ENCODE results near the gene LRRK2. TPM values are rescaled to one million over a fixed set of nuclear protein-coding genes. Genes with fewer than 3 reads are reported as not detected.

LRRK2 gene
- total RNA-seq, 1 donor from 2014 or later, result 37.1 TPM

DNA sequence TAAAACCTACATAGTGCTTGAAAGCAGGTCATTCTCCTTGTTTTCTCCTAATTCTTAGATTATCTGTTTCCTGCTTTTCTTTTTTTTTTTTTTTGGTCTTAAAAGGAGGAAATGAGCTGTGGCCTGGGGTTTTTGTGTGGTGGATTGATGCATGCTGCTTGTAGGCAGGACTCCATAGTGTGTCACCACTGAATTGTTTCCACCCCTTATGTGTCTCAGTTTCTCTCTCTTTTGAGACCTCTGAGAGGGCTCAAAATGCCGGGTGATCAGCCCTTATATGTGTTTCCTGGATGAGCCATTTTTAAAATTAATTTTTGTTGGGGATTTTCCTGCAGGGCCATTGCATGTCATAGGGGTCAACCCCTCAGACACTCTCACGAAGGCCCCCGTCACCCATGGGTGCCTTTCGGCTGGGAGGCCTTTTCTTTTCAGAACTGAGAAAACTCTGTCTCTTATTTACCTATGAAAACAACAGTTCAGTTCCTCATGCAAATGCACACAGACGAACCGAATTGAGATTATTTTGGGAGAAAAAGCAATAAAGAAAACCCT lies 32.0 kb upstream of the LRRK2 start:
- no peaks in the 10 kb centered on the region for H3K4me1 ChIP-seq
- no peak overlapping the region for H3K4me3 ChIP-seq
- H3K36me3 ChIP-seq, result no peaks in the 10 kb centered on the region
- H3K27ac ChIP-seq, result no peak overlapping the region
- DNase-seq (ENCODE audit: extremely low spot score in 2 of 2), result no peak
- TF ChIP-seq, protein P1, sequence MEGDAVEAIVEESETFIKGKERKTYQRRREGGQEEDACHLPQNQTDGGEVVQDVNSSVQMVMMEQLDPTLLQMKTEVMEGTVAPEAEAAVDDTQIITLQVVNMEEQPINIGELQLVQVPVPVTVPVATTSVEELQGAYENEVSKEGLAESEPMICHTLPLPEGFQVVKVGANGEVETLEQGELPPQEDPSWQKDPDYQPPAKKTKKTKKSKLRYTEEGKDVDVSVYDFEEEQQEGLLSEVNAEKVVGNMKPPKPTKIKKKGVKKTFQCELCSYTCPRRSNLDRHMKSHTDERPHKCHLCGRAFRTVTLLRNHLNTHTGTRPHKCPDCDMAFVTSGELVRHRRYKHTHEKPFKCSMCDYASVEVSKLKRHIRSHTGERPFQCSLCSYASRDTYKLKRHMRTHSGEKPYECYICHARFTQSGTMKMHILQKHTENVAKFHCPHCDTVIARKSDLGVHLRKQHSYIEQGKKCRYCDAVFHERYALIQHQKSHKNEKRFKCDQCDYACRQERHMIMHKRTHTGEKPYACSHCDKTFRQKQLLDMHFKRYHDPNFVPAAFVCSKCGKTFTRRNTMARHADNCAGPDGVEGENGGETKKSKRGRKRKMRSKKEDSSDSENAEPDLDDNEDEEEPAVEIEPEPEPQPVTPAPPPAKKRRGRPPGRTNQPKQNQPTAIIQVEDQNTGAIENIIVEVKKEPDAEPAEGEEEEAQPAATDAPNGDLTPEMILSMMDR (IDR thresholded peaks at IDR 0.05), result no peak
- TF ChIP-seq POLR2AphosphoS5 (IDR thresholded peaks at IDR 0.05; ENCODE audit: insufficient read depth in 1 of 2, low read depth in 1 of 2), result no peak
- no peak for TF ChIP-seq POLR2A (IDR thresholded peaks at IDR 0.05)
- no peaks in the 10 kb centered on the region for H3K9me3 ChIP-seq
- H3K27me3 ChIP-seq, result no peaks in the 10 kb centered on the region
- intact Hi-C loops (cut with DNase I), result no loop called here

DNA sequence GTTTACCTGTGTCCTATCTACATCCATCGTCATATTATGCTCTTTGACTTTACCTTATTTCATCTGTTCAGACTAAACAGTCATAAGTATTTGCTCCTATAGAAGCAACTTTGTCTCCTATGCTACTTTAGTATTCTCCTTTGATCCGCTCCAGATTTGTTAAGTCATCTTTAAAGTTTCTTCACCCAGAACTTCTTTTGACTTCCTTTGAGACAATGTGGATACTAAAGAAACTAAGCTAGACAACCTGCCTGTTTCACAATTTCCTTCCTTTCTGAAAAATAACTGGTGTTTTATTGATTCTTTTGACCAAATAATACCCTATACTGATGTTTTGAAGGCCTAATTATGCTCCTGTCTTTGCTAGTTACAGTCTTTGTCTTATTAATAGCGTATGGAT lies 30.0 kb upstream of the LRRK2 start:
- Histone ChIP-seq H3K4me3 (no peak overlapping the region), H3K9me3 (no peaks in the 10 kb centered on the region), H3K27ac (no peak overlapping the region), H3K4me1 (no peaks in the 10 kb centered on the region), H3K27me3 (no peaks in the 10 kb centered on the region), H3K36me3 (no peaks in the 10 kb centered on the region)
- DNase-seq (ENCODE audit: extremely low spot score in 2 of 2), result no peak
- intact Hi-C loops (cut with DNase I), result no loop called here
- no peak for TF ChIP-seq POLR2A (IDR thresholded peaks at IDR 0.05)
- TF ChIP-seq, protein P1 (IDR thresholded peaks at IDR 0.05), result no peak

DNA sequence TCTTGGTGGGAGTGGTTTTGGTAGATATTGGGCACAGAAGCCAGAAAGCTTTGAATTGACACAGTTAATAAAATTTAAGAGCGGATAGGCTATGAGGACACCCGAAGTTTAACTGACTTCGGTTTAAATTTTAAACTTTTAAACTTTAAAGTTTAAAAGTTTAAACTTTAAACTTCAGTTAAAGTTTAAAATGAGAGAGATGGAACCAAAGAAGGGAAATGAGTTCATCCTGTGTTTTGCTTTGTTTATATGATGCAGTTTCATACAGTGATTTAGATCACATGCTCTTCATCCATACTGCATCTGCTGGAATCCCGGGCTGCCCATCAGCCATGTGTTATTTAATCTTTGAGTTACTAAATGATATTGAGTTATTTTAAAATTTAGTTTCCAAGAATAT lies 27.2 kb upstream of the LRRK2 start:
- intact Hi-C loops (cut with DNase I), result no loop called here
- Histone ChIP-seq H3K27ac (no peak overlapping the region), H3K27me3 (no peaks in the 10 kb centered on the region), H3K9me3 (no peaks in the 10 kb centered on the region), H3K4me1 (no peaks in the 10 kb centered on the region), H3K36me3 (no peaks in the 10 kb centered on the region), H3K4me3 (no peak overlapping the region)
- TF ChIP-seq POLR2AphosphoS5 (IDR thresholded peaks at IDR 0.05; ENCODE audit: insufficient read depth in 1 of 2, low read depth in 1 of 2), result no peak
- no peak for TF ChIP-seq POLR2A (IDR thresholded peaks at IDR 0.05)
- TF ChIP-seq, protein P1 (IDR thresholded peaks at IDR 0.05), result no peak
- no peak for DNase-seq (ENCODE audit: extremely low spot score in 2 of 2)

DNA sequence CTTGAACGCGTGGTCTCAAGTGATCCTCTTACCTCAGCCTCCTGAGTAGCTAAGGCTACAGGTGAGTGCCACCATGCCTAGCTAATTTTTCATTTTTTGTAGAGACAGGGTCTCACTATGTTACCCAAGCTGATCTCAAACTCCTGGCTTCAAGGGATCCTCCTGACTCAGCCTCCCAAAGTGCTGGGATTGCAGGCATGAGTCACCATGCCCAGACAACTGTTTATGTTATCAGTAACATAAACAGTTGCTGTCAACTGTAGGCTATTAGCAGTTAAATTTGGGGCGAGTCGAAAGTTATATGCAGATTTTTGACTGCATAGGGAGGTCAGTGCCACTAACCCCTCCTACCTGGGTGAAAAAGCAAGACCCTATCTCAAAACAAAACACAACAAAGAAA lies 26.2 kb upstream of the LRRK2 start:
- TF ChIP-seq POLR2AphosphoS5 (IDR thresholded peaks at IDR 0.05; ENCODE audit: insufficient read depth in 1 of 2, low read depth in 1 of 2) (no peak), POLR2A (IDR thresholded peaks at IDR 0.05) (no peak)
- TF ChIP-seq, protein P1 (IDR thresholded peaks at IDR 0.05), result no peak
- Histone ChIP-seq H3K4me1 (no peaks in the 10 kb centered on the region), H3K9me3 (no peaks in the 10 kb centered on the region), H3K27ac (no peak overlapping the region), H3K36me3 (no peaks in the 10 kb centered on the region), H3K27me3 (no peaks in the 10 kb centered on the region), H3K4me3 (no peak overlapping the region)
- no peak for DNase-seq (ENCODE audit: extremely low spot score in 2 of 2)
- intact Hi-C loops (cut with DNase I), result no loop called here

DNA sequence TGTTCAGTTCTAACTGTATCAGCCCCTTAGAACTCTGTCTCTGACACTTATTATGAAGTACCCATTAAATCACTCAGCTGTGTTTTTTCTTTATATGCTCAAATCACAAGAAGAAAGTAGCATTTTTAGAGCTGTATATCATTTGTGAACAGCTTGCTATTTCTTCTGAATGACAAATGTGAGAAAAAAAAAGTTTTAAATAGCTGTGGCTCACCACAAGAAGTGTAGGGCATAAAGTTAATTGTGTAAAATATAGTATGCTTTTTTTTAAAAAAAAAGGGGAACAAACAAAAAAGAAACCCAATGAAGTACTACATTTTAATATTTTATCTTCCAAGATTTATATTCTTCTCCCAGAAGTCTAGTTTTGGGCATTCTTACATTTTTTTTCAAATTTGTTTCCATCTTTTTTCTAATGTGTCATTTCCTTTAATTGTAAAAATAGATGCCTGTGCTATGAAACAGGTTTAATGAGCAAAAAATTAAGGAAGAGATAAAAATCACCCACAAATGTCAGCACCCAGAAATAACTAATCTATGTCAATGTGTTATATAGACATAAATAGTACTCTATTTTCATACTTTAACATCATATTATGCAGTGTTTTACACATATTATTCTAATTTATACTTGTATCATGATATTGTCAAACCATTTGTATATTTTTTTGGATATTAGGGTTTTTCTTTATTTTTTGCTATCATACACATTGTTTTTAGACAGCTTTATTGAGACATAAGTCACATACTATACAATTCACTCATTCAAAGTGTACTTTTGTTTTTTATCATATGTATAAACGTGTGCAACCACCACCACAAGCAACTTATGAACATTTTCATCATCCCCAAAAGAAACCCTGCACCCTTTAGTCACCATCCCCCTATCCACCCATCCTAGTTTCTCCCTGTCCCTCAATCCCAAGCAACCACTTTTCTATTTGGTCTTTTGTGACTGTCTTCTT lies 22.4 kb upstream of the LRRK2 start:
- Histone ChIP-seq H3K36me3 (no peaks in the 10 kb centered on the region), H3K27ac (no peak overlapping the region), H3K9me3 (no peaks in the 10 kb centered on the region), H3K4me1 (no peaks in the 10 kb centered on the region), H3K4me3 (no peak overlapping the region), H3K27me3 (no peaks in the 10 kb centered on the region)
- no peak for TF ChIP-seq POLR2AphosphoS5 (IDR thresholded peaks at IDR 0.05; ENCODE audit: insufficient read depth in 1 of 2, low read depth in 1 of 2)
- TF ChIP-seq POLR2A (IDR thresholded peaks at IDR 0.05), result no peak
- TF ChIP-seq, protein P1 (IDR thresholded peaks at IDR 0.05), result no peak
- intact Hi-C loops (cut with DNase I), result no loop called here
- no peak for DNase-seq (ENCODE audit: extremely low spot score in 2 of 2)

Measured in vagina (tissue), 2 donors.